ENCODE results near the gene SLC13A1.
"Not testable (repeated sequence)": the region's sequence is repeated elsewhere in the genome, so short reads cannot be mapped to it uniquely, and the experiment has no call there.

The SLC13A1 gene, protein sequence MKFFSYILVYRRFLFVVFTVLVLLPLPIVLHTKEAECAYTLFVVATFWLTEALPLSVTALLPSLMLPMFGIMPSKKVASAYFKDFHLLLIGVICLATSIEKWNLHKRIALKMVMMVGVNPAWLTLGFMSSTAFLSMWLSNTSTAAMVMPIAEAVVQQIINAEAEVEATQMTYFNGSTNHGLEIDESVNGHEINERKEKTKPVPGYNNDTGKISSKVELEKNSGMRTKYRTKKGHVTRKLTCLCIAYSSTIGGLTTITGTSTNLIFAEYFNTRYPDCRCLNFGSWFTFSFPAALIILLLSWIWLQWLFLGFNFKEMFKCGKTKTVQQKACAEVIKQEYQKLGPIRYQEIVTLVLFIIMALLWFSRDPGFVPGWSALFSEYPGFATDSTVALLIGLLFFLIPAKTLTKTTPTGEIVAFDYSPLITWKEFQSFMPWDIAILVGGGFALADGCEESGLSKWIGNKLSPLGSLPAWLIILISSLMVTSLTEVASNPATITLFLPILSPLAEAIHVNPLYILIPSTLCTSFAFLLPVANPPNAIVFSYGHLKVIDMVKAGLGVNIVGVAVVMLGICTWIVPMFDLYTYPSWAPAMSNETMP

DNA sequence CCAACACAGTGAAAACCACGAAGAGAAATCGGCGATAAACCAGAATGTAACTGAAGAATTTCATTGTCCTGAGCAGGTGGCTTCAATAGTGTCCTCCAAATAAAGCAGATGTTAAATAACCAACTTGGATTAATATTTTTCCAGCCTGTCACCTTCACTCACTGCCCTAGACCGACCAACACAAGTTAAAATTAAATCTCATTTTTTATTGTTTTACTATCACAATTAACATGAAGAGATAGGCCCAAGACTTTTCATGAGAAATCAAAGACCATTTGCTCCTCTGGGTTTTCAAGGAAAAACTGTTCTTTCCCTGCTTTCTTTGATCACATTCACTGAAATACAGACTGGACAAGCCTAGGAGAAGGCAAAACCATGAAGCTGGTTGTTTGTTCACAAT is at the start of gene SLC13A1:
SLC13A1 (minus strand) TSS at position 87 of the 400 bp plus-strand sequence; CDS start at position 64, 23 bp downstream.
- Histone ChIP-seq H3K4me3 (ENCODE audit: low read depth in 1 of 2, low read length in 2 of 2) (no peak within 1 kb of the TSS), H3K27ac (ENCODE audit: low read length) (no peak within 1 kb of the TSS), H3K9me3 (ENCODE audit: control insufficient read depth in 1 of 2, low read length in 2 of 2) (no peaks in the 10 kb centered on the region), H3K4me1 (ENCODE audit: control insufficient read depth in 1 of 2, insufficient read depth in 2 of 2, low read length in 2 of 2) (no peaks in the 10 kb centered on the region), H3K27me3 (ENCODE audit: low read depth, low read length) (no peaks in the 10 kb centered on the region), H3K36me3 (ENCODE audit: control insufficient read depth in 1 of 2, insufficient read depth in 2 of 2, low read length in 2 of 2) (no peaks in the 10 kb centered on the region)

DNA sequence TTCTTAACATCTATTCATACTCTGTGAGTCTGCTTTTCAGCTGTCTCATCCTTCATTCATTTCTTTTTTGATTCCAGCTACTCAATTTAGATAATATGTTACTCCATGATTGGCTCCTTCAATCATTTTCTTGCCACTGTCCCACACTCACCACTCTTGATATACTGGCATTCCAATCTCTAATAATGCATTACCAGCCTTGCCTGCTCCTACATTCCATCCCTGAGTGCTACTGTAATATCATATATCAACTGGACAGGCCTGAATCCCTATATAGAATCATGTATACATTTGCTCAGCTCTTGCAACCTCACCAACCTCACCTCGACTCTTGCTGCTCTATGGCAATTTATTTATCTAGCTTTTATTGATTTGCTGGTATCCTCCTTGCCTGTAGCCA is 45.0 kb upstream of the SLC13A1 start:
- H3K4me1 ChIP-seq (ENCODE audit: control insufficient read depth in 1 of 2, insufficient read depth in 2 of 2, low read length in 2 of 2), result no peaks in the 10 kb centered on the region
- H3K9me3 ChIP-seq (ENCODE audit: control insufficient read depth in 1 of 2, low read length in 2 of 2), result no peaks in the 10 kb centered on the region
- no peaks in the 10 kb centered on the region for H3K27me3 ChIP-seq (ENCODE audit: low read depth, low read length)
- H3K4me3 ChIP-seq (ENCODE audit: low read depth in 1 of 2, low read length in 2 of 2), result no peak overlapping the region
- H3K27ac ChIP-seq (ENCODE audit: low read length), result no peak overlapping the region
- H3K36me3 ChIP-seq (ENCODE audit: control insufficient read depth in 1 of 2, insufficient read depth in 2 of 2, low read length in 2 of 2), result no peaks in the 10 kb centered on the region

DNA sequence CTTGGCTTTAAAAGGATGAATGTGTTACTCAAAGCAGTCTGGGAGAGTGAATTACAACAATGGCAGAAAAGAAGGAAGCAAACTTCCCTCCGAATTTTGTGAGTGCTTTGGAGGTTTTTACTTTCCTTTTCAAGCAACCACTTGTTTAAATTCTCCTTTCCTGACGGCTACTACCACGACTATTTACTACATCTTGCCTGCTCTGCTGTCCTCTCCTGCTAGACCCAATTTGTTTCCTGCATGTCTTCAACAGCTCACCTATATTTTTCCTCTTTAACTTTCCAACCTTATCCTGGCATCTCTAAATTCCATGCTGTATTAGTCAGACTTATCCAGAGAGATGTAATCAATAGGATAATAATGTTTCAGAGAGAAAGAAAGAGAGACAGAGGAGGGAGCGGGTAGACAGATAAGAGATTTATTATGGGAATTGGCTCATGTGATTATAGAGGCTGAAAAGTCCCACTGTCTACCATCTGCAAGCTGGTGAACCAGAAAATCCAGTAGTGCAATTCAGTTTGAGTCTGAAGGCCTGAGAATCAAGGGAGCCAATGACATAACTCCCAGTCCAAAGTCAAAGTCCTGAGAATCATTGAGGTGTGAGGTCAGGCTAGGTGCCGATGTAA is 42.8 kb upstream of the SLC13A1 start:
- Histone ChIP-seq H3K9me3 (ENCODE audit: control insufficient read depth in 1 of 2, low read length in 2 of 2) (no peaks in the 10 kb centered on the region), H3K4me1 (ENCODE audit: control insufficient read depth in 1 of 2, insufficient read depth in 2 of 2, low read length in 2 of 2) (no peaks in the 10 kb centered on the region), H3K36me3 (ENCODE audit: control insufficient read depth in 1 of 2, insufficient read depth in 2 of 2, low read length in 2 of 2) (no peaks in the 10 kb centered on the region), H3K4me3 (ENCODE audit: low read depth in 1 of 2, low read length in 2 of 2) (no peak overlapping the region), H3K27ac (ENCODE audit: low read length) (no peak overlapping the region), H3K27me3 (ENCODE audit: low read depth, low read length) (no peaks in the 10 kb centered on the region)

DNA sequence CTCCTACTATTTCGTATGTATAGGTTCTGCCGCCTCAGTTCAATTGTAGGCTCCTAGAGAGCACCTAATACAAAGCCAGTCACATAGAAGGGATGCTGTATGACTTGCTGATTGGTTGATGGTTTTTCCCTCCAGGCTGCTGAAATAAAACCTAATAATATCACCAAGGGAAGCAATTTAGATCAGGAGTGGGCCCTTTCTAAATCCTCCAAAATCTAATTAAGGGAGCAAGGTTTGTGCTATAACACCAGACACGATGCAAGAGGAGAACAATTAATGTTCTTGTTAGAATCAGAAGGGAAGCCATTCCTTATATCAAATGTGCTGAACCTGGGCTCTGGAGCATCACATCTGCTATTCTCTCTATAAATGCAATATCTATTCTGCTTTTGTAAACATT is 42.0 kb upstream of the SLC13A1 start:
- Histone ChIP-seq H3K36me3 (ENCODE audit: control insufficient read depth in 1 of 2, insufficient read depth in 2 of 2, low read length in 2 of 2) (no peaks in the 10 kb centered on the region), H3K27me3 (ENCODE audit: low read depth, low read length) (no peaks in the 10 kb centered on the region), H3K4me3 (ENCODE audit: low read depth in 1 of 2, low read length in 2 of 2) (no peak overlapping the region), H3K9me3 (ENCODE audit: control insufficient read depth in 1 of 2, low read length in 2 of 2) (no peaks in the 10 kb centered on the region), H3K4me1 (ENCODE audit: control insufficient read depth in 1 of 2, insufficient read depth in 2 of 2, low read length in 2 of 2) (no peaks in the 10 kb centered on the region), H3K27ac (ENCODE audit: low read length) (no peak overlapping the region)

DNA sequence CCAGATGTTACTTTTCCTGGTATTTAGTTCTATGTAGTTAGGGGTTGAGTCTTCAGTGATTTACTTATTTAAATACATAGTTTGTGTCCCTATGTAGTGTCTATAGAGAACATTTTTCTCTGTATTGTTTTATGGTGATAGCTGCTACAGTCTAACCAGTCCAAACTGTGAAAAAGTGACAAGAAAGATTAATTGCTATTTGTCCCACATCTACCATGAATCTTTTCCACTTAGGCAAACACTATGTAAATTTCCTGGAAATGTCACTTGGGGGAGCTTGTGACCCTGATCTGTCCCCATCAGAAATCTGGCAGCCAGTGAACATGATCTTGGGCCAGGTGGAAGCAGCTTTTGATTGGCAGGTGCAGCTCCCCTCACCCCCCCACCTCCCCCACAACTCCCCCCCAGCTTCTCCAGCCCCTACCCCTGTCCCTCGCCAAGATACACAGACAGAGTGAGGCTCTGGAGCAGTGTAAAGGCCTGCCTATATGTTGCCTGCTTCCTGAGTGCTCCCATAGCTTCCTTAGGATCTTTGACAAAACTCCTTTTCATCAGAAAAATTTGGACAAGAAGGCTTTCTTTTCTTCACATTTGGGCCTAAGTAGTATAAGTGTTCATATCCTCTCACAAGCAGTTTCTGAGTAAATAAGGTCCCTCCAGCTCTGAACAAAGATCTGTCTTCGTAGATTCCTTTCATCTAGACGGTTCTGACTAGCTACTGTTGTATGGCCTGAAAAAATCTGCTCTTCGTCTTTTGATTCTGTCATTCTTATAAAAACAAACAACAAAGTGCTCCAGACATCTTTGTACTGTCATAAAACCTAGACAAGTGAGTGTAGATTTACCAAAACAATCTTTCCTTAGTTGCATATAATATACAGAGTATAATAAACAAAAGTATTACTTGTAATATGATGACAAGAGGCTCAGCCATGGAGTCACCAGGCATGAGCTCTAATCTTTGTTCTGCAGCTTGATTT is 31.5 kb upstream of the SLC13A1 start:
- Histone ChIP-seq H3K36me3 (ENCODE audit: control insufficient read depth in 1 of 2, insufficient read depth in 2 of 2, low read length in 2 of 2) (no peaks in the 10 kb centered on the region), H3K27me3 (ENCODE audit: low read depth, low read length) (no peaks in the 10 kb centered on the region), H3K9me3 (ENCODE audit: control insufficient read depth in 1 of 2, low read length in 2 of 2) (no peaks in the 10 kb centered on the region), H3K4me1 (ENCODE audit: control insufficient read depth in 1 of 2, insufficient read depth in 2 of 2, low read length in 2 of 2) (no peaks in the 10 kb centered on the region), H3K4me3 (ENCODE audit: low read depth in 1 of 2, low read length in 2 of 2) (no peak overlapping the region), H3K27ac (ENCODE audit: low read length) (no peak overlapping the region)

DNA sequence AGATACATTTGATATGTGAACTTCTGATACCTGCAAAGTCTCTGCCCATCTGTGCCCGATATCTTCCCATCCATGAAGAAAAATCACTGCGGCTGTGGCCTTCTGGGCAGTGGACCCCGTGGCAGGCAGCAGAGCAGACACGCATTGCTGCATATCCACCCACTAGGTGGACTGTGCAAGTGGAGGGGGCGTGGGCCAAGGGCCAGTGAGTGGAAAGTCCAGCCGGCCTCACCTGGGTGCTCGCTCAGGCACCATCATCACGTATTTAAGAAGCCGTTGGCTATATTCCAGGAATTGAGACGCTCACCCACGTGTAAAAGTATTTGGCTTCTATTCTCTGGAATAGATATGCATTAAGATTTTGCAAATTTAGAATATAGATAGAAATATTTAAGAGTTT is 30.8 kb upstream of the SLC13A1 start:
- Histone ChIP-seq H3K4me3 (ENCODE audit: low read depth in 1 of 2, low read length in 2 of 2) (no peak overlapping the region), H3K36me3 (ENCODE audit: control insufficient read depth in 1 of 2, insufficient read depth in 2 of 2, low read length in 2 of 2) (no peaks in the 10 kb centered on the region), H3K4me1 (ENCODE audit: control insufficient read depth in 1 of 2, insufficient read depth in 2 of 2, low read length in 2 of 2) (no peaks in the 10 kb centered on the region), H3K9me3 (ENCODE audit: control insufficient read depth in 1 of 2, low read length in 2 of 2) (no peaks in the 10 kb centered on the region), H3K27ac (ENCODE audit: low read length) (no peak overlapping the region), H3K27me3 (ENCODE audit: low read depth, low read length) (no peaks in the 10 kb centered on the region)

DNA sequence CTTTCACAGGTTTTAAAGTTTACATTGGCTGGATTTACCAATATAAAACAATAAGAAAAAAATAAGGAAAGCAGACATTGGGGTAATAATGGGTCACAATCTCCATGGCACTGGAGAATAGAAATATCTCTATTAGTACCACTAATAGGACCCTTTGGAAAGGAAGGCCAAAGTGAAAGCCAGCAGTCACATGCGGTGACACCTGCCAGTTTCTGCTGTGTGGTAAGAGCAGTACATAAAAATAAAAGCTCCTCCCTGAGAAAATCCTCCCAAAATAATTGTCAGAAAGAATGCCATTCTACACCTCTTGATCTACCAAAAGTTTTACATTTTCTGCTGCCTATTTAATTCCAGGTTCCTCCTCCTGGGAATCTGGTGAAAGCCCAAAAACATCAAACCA is 30.4 kb upstream of the SLC13A1 start:
- H3K36me3 ChIP-seq (ENCODE audit: control insufficient read depth in 1 of 2, insufficient read depth in 2 of 2, low read length in 2 of 2), result no peaks in the 10 kb centered on the region
- H3K4me3 ChIP-seq (ENCODE audit: low read depth in 1 of 2, low read length in 2 of 2), result no peak overlapping the region
- no peaks in the 10 kb centered on the region for H3K4me1 ChIP-seq (ENCODE audit: control insufficient read depth in 1 of 2, insufficient read depth in 2 of 2, low read length in 2 of 2)
- no peaks in the 10 kb centered on the region for H3K27me3 ChIP-seq (ENCODE audit: low read depth, low read length)
- no peak overlapping the region for H3K27ac ChIP-seq (ENCODE audit: low read length)
- no peaks in the 10 kb centered on the region for H3K9me3 ChIP-seq (ENCODE audit: control insufficient read depth in 1 of 2, low read length in 2 of 2)

DNA sequence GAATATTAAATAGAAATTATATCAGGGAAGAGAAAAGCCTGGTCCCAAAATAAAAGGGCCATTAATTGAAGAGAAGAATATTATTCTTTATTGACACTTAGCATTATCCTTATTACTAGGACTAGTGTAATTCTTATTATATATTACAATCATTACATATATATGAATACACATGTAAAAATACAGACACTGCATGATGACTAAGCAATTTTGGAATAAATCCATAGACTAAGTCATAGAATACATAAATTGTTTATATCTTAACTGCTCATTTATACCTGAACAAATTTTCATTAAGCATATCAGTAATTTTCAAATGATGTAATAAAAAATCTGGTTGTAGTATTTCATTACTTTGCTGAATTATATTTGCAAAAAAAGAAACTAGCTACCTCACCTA is 29.7 kb upstream of the SLC13A1 start:
- no peaks in the 10 kb centered on the region for H3K9me3 ChIP-seq (ENCODE audit: control insufficient read depth in 1 of 2, low read length in 2 of 2)
- no peaks in the 10 kb centered on the region for H3K27me3 ChIP-seq (ENCODE audit: low read depth, low read length)
- no peak overlapping the region for H3K27ac ChIP-seq (ENCODE audit: low read length)
- H3K36me3 ChIP-seq (ENCODE audit: control insufficient read depth in 1 of 2, insufficient read depth in 2 of 2, low read length in 2 of 2), result no peaks in the 10 kb centered on the region
- no peaks in the 10 kb centered on the region for H3K4me1 ChIP-seq (ENCODE audit: control insufficient read depth in 1 of 2, insufficient read depth in 2 of 2, low read length in 2 of 2)
- no peak overlapping the region for H3K4me3 ChIP-seq (ENCODE audit: low read depth in 1 of 2, low read length in 2 of 2)

DNA sequence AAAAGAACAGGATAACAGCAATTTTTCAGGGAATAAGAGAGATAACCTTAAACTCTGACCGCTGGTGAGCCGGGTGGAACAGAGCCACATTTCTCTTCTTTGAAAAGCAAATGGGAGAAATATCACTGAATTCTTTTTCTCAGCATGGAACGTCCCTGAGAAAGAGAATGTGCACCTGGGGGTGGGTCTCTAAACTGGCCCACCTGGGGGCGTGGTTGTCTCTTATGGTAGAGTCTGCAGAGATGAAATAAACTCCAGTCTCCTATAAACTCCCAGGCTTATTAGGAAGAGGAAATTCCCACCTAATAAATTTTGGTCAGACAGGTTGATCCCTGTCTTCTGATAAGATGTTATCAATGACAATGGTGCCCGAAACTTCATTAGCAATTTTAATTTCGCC is 27.9 kb upstream of the SLC13A1 start:
- H3K27me3 ChIP-seq (ENCODE audit: low read depth, low read length); H3K27ac ChIP-seq (ENCODE audit: low read length); H3K4me1 ChIP-seq (ENCODE audit: control insufficient read depth in 1 of 2, insufficient read depth in 2 of 2, low read length in 2 of 2); H3K4me3 ChIP-seq (ENCODE audit: low read depth in 1 of 2, low read length in 2 of 2); H3K36me3 ChIP-seq (ENCODE audit: control insufficient read depth in 1 of 2, insufficient read depth in 2 of 2, low read length in 2 of 2); H3K9me3 ChIP-seq (ENCODE audit: control insufficient read depth in 1 of 2, low read length in 2 of 2): not testable (repeated sequence)

DNA sequence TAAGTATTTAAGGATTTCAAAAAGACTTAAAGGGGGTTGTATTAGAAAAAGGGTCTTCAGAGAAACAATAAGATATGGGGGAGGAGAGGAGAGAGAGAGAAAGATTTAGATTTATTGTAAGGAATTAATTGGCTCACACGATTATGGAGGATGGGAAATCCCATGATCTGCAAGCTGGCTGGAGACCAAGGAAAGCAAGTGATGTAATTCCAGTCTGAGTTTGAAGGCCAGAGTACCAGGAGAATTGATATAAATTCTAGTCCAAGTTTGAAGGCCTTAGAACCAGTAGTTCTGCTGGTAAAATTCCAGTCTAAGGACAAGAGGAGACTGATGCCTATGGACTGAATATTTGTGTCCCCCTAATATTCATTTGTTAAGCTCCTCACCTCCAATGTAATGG is 20.6 kb upstream of the SLC13A1 start:
- Histone ChIP-seq H3K36me3 (ENCODE audit: control insufficient read depth in 1 of 2, insufficient read depth in 2 of 2, low read length in 2 of 2) (no peaks in the 10 kb centered on the region), H3K4me1 (ENCODE audit: control insufficient read depth in 1 of 2, insufficient read depth in 2 of 2, low read length in 2 of 2) (no peaks in the 10 kb centered on the region), H3K9me3 (ENCODE audit: control insufficient read depth in 1 of 2, low read length in 2 of 2) (peaks cover 0 to 5% of the 10 kb centered on the region in 2 donors), H3K27me3 (ENCODE audit: low read depth, low read length) (no peaks in the 10 kb centered on the region), H3K27ac (ENCODE audit: low read length) (no peak overlapping the region), H3K4me3 (ENCODE audit: low read depth in 1 of 2, low read length in 2 of 2) (no peak overlapping the region)

DNA sequence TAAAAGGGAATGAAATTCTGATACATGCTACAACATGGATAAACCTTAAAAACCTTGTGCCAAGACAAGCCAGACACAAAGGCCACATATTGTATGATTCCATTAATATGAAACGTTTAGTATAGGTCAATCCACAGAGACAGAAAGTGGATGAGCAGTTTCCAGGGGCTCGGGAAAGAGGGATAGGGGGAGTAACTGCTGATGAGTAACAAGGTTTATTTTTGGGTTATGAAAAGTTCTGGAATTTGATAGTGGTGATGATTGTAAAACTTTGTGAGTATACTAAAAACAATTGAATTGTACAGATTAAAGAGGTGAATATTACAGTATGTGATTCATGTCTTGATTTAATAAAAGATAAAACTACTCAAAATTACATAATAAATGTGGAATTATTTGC is 19.1 kb upstream of the SLC13A1 start:
- Histone ChIP-seq H3K9me3 (ENCODE audit: control insufficient read depth in 1 of 2, low read length in 2 of 2) (peaks cover 0 to 8% of the 10 kb centered on the region in 2 donors), H3K4me1 (ENCODE audit: control insufficient read depth in 1 of 2, insufficient read depth in 2 of 2, low read length in 2 of 2) (no peaks in the 10 kb centered on the region), H3K36me3 (ENCODE audit: control insufficient read depth in 1 of 2, insufficient read depth in 2 of 2, low read length in 2 of 2) (no peaks in the 10 kb centered on the region), H3K4me3 (ENCODE audit: low read depth in 1 of 2, low read length in 2 of 2) (no peak overlapping the region), H3K27me3 (ENCODE audit: low read depth, low read length) (no peaks in the 10 kb centered on the region), H3K27ac (ENCODE audit: low read length) (no peak overlapping the region)

All from muscle layer of duodenum (tissue), 2 donors.